ENCODE results near the gene CDK19. TPM values are rescaled to one million over a fixed set of nuclear protein-coding genes. Genes with fewer than 3 reads are reported as not detected.

Gene CDK19
- total RNA-seq, result 10 to 100 TPM; 19.7 to 31.3 TPM
- 10 to 100 TPM; 28.3 to 39.6 TPM for polyA plus RNA-seq (ENCODE audit: insufficient read length in 2 of 2)
- long read RNA-seq, donor 1, full-length matches to known transcripts, result 7 of 15 reads
- long read RNA-seq, donor 1, partial matches to known transcripts, result 8 of 15 reads
- long read RNA-seq, donor 1, other reads (novel, unspliced or antisense), result 0 of 15 reads
- long read RNA-seq, donor 2, full-length matches to known transcripts, result 1 of 1 reads
- long read RNA-seq, donor 2, partial matches to known transcripts, result 0 of 1 reads
- long read RNA-seq, donor 2, other reads (novel, unspliced or antisense), result 0 of 1 reads
- long read RNA-seq, donor 3, result 0 reads
- long read RNA-seq, donor 4, full-length matches to known transcripts, result 3 of 3 reads
- long read RNA-seq, donor 4, partial matches to known transcripts, result 0 of 3 reads
- long read RNA-seq, donor 4, other reads (novel, unspliced or antisense), result 0 of 3 reads

DNA sequence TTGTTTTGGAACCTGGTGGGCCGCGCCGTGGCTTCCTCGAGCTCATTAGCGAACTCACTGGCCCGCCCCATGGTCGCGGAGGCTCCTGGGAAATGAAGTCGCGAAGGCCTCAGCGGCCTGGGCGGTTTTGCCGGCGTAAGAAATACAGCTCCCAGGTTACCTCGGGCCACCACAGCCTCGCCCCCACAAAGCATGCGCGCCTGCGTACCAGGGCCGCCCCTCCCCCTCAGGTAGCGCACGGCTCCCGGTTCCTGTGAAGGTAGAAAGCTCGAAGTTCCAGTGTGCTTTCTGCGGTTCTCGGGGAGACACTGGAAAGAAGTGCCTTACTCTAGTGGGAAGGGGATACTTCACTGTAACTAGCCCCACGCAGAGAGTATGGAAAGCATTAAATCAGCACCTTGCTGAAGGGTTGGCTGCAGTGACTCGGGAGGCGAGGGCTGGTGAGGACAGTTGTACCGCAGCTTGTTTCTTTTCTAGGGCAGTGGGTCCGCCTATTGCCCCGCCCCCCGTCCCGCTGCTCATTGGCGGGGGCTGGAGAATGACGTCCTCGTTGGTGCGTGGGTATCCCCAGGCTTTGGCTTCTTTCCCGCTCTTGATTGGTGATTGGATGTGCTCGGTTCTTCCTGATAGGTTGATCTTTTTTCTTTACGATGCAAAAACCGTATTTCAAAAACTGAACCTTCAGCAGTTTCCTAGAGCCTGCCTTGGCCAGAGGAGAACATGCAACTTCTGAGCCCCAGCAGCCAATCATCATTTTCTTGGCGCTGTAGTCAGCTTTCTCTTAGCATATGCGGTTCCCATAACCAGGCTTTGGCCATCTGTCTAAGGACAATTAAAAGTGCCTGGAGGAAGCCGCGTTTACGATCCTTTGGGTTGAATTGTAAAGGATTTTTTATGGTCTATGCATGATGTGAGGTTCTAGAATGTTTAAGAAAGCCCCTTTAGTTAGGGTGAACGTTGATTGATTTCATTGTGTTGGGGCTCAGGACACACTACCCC, at the start of gene CDK19:
Gene CDK19, minus strand, starts transcription at position 59 of the 999 bp plus-strand sequence. CDS start 333 bp downstream, outside the sequence.
- WGBS (ENCODE audit: insufficient coverage), result under 1% methylated on average over 42 of the region's 48 CpGs

DNA sequence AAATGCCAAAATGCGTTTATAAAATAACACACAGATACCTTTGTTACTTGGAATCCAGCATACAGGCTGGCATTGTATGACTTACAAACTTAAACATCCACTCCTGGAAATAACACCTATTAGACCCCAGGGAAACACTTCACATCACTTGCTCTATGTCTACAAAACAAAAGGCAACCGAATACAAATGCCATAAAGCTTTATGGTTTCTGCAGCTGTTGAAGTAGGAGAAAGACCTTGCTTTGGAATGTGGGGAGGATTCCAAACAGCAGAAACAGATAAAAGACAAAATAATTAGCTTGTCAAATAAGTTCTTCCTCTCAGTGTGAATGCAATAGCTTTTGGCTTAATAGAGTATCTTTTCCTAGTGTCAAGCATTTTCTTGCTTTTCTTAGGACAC, 49.6 kb upstream of the CDK19 start:
- Histone ChIP-seq H3K4me1 (ENCODE audit: control insufficient read depth, insufficient read depth, low read length) (no peaks in the 10 kb centered on the region), H3K4me3 (ENCODE audit: low read depth, low read length) (no peak overlapping the region), H3K27me3 (ENCODE audit: control insufficient read depth, insufficient read depth, low read length) (no peaks in the 10 kb centered on the region), H3K9me3 (ENCODE audit: control insufficient read depth, insufficient read depth, low read length) (no peaks in the 10 kb centered on the region), H3K36me3 (ENCODE audit: control insufficient read depth, insufficient read depth, low read length) (no peaks in the 10 kb centered on the region), H3K27ac (ENCODE audit: low read depth, low read length) (no peak overlapping the region)
- 18% methylated on average over 1 of the region's 2 CpGs for WGBS (ENCODE audit: insufficient coverage)
- peak in 1 of 6 donors; percentile 42 for DNase-seq (ENCODE audit: low read depth in 4 of 6, low spot score in 6 of 6)

More for the DNA sequence above, at the start of gene CDK19:
- H3K36me3 ChIP-seq (ENCODE audit: control insufficient read depth, insufficient read depth, low read length), result no peaks in the 10 kb centered on the region
- H3K4me3 ChIP-seq (ENCODE audit: low read depth, low read length), result peak within 1 kb of the TSS; percentile 91
- H3K27ac ChIP-seq (ENCODE audit: low read depth, low read length), result peak within 1 kb of the TSS; percentile 99
- peak; percentile 94 to 100 (median 96) for DNase-seq (ENCODE audit: low read depth in 4 of 6, low spot score in 6 of 6)
- no peaks in the 10 kb centered on the region for H3K27me3 ChIP-seq (ENCODE audit: control insufficient read depth, insufficient read depth, low read length)
- no peaks in the 10 kb centered on the region for H3K9me3 ChIP-seq (ENCODE audit: control insufficient read depth, insufficient read depth, low read length)
- H3K4me1 ChIP-seq (ENCODE audit: control insufficient read depth, insufficient read depth, low read length), result peaks cover 3% of the 10 kb centered on the region

DNA sequence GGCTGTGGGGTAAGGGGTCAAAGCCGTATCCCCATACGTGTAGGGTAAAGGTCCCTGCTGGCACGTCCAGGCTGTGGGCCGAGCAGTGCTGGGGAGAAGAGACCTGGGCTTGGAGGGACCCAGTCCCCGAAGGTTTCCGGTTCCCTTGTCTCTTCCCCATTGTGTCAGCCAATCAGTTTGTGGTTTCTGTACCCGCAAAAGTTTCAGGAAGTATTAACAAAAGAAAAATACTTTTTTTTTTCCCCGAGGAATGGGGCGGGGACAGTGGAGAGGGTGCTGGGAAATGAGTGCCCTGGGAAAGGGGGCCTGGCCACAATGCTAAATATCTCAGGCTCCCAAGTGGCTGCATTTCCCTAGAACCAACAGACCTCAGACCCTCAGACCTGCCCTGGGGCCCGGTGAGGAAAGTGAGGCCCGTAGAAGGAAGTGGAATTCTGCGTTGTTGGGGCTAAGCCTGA, 44.1 kb upstream of the CDK19 start:
- Histone ChIP-seq H3K4me1 (ENCODE audit: control insufficient read depth, insufficient read depth, low read length) (no peaks in the 10 kb centered on the region), H3K9me3 (ENCODE audit: control insufficient read depth, insufficient read depth, low read length) (no peaks in the 10 kb centered on the region), H3K36me3 (ENCODE audit: control insufficient read depth, insufficient read depth, low read length) (peaks cover 6% of the 10 kb centered on the region), H3K27ac (ENCODE audit: low read depth, low read length) (no peak overlapping the region), H3K4me3 (ENCODE audit: low read depth, low read length) (no peak overlapping the region), H3K27me3 (ENCODE audit: control insufficient read depth, insufficient read depth, low read length) (no peaks in the 10 kb centered on the region)
- 80% methylated on average over 4 of the region's 12 CpGs for WGBS (ENCODE audit: insufficient coverage)
- DNase-seq (ENCODE audit: low read depth in 4 of 6, low spot score in 6 of 6), result no peak

DNA sequence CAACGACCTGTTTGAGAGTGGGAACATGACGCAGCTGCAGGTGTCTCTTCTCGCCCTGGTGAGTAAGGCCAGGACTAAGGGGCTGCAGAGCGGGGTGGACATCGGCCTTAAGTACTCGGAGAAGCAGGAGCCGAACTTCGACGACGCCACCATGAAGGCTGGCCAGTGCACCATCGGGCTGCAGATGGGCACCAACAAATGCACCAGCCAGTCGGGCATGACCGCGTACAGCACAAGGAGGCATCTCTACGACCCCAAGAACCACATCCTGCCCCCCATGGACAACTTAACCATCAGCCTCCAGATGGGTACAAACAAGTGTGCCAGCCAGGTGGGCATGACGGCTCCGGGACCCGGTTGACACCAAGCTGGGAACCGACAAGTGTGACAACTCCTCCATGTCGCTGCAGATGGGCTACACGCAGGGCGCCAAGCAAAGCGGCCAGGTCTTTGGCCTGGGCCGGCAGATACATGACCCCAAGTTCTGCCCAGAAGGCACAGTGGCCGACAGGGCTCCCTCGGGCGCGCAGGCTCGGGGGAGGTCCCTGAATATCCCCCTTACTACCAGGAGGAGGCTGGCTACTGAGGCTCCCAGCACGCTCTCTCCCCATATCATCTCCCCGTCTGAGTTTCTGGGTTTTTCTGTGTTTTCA, 43.4 kb upstream of the CDK19 start:
- H3K36me3 ChIP-seq (ENCODE audit: control insufficient read depth, insufficient read depth, low read length), result peaks cover 6% of the 10 kb centered on the region
- H3K27ac ChIP-seq (ENCODE audit: low read depth, low read length), result no peak overlapping the region
- no peaks in the 10 kb centered on the region for H3K4me1 ChIP-seq (ENCODE audit: control insufficient read depth, insufficient read depth, low read length)
- DNase-seq (ENCODE audit: low read depth in 4 of 6, low spot score in 6 of 6), result no peak
- 93% methylated on average over 31 of the region's 31 CpGs for WGBS (ENCODE audit: insufficient coverage)
- H3K4me3 ChIP-seq (ENCODE audit: low read depth, low read length), result no peak overlapping the region
- no peaks in the 10 kb centered on the region for H3K27me3 ChIP-seq (ENCODE audit: control insufficient read depth, insufficient read depth, low read length)
- H3K9me3 ChIP-seq (ENCODE audit: control insufficient read depth, insufficient read depth, low read length), result no peaks in the 10 kb centered on the region

DNA sequence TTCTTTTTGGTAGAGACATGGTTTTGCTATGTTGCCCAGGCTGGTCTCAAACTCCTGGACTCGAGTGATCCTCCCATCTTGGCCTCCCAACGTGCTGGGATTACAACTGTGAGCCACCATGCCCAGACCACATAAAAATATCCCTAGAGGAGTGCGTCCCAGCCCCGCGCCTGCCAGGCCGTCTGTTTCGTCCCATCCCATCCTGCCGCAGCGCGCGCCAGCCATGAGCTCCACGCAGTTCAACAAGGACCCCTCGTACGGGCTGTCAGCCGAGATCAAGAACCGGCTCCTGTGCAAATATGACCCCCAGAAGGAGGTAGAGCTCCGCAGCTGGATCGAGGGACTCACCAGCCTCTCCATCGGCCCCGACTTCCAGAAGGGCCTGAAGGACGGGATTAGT, 42.7 kb upstream of the CDK19 start:
- Histone ChIP-seq H3K36me3 (ENCODE audit: control insufficient read depth, insufficient read depth, low read length) (peaks cover 6% of the 10 kb centered on the region), H3K27ac (ENCODE audit: low read depth, low read length) (no peak overlapping the region), H3K27me3 (ENCODE audit: control insufficient read depth, insufficient read depth, low read length) (no peaks in the 10 kb centered on the region), H3K4me1 (ENCODE audit: control insufficient read depth, insufficient read depth, low read length) (no peaks in the 10 kb centered on the region), H3K9me3 (ENCODE audit: control insufficient read depth, insufficient read depth, low read length) (no peaks in the 10 kb centered on the region), H3K4me3 (ENCODE audit: low read depth, low read length) (no peak overlapping the region)
- DNase-seq (ENCODE audit: low read depth in 4 of 6, low spot score in 6 of 6), result no peak
- 94% methylated on average over 21 of the region's 21 CpGs for WGBS (ENCODE audit: insufficient coverage)

DNA sequence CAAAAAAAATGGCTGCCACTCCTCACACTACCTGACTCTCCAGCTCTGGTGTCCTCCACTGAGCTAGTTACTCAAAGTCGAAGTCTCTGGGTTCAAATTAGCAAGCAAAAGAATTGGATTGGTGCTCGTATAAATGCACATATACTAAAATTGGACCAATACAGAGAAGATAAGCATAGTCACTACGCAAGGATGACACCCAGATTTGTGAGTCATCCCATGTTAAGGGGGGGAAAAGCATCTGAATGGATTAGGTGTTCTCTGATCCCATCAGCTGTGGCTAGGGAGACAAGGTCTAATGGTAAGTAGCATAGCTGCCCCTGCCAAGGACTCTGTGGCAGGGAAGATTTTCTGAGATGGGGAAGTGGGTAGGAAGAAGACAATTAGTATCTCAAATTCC, 41.0 kb upstream of the CDK19 start:
- H3K27ac ChIP-seq (ENCODE audit: low read depth, low read length), result no peak overlapping the region
- no peaks in the 10 kb centered on the region for H3K4me1 ChIP-seq (ENCODE audit: control insufficient read depth, insufficient read depth, low read length)
- no peaks in the 10 kb centered on the region for H3K9me3 ChIP-seq (ENCODE audit: control insufficient read depth, insufficient read depth, low read length)
- H3K36me3 ChIP-seq (ENCODE audit: control insufficient read depth, insufficient read depth, low read length), result peaks cover 6% of the 10 kb centered on the region
- no peaks in the 10 kb centered on the region for H3K27me3 ChIP-seq (ENCODE audit: control insufficient read depth, insufficient read depth, low read length)
- no peak for DNase-seq (ENCODE audit: low read depth in 4 of 6, low spot score in 6 of 6)
- H3K4me3 ChIP-seq (ENCODE audit: low read depth, low read length), result no peak overlapping the region
- WGBS (ENCODE audit: insufficient coverage), result no CpG with 5 or more reads among the region's 3 CpGs

DNA sequence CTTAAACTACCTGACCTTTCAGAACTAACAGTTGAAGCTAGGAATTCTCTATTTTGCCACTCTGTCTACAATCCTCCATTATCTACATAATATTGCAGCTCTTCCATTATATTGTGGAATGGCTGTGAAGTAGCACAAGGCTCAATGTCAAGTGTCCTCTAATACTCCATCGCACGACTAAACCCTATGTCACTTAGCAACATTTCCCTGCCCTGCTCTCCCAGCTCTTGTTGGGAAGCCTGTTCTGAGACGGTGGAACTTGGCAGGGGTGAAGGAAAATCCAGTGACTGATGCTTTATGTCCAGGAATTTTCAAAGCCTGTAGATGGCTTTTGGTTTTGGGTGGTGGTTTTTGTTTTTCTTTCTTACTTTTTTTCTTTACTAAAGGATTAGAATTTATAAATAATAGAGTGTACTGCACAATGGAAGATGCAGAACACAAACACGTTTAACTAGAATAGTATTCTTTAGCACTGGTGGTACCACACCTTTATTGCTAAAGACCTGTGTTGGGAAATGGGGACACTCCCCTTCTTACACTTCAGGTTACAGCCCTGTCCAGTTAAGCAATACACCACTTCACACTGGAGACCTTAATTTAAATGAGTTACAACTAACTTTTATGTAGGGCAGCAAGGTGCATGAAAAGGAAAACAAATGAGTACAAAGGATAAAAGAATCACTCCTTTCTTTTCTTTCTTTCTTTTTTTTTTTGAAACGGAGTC, 38.6 kb upstream of the CDK19 start:
- no peak overlapping the region for H3K4me3 ChIP-seq (ENCODE audit: low read depth, low read length)
- WGBS (ENCODE audit: insufficient coverage), result no CpG with 5 or more reads among the region's 5 CpGs

DNA sequence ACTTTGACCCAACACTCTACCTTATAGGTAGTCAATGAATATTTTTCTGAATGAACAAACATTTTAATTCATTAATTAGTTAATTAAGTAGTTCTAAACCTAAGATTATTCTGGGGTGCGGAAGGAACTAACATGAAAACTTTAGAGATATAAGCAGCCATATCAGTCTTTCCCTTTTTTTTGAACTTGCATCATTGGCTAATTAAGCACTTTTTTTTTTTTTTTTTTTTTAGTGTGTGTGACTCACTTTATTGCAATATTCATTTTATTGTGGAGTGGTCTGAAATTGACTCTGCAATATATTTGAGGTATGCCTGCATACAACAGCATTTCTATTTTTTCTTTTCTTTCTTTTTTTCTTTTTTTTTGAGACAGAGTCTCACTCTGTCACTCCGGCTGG, 37.5 kb upstream of the CDK19 start:
- Histone ChIP-seq H3K27ac (ENCODE audit: low read depth, low read length) (no peak overlapping the region), H3K27me3 (ENCODE audit: control insufficient read depth, insufficient read depth, low read length) (no peaks in the 10 kb centered on the region), H3K36me3 (ENCODE audit: control insufficient read depth, insufficient read depth, low read length) (no peaks in the 10 kb centered on the region), H3K4me1 (ENCODE audit: control insufficient read depth, insufficient read depth, low read length) (no peaks in the 10 kb centered on the region), H3K9me3 (ENCODE audit: control insufficient read depth, insufficient read depth, low read length) (no peaks in the 10 kb centered on the region), H3K4me3 (ENCODE audit: low read depth, low read length) (no peak overlapping the region)
- 100% methylated on average over 1 of the region's 2 CpGs for WGBS (ENCODE audit: insufficient coverage)
- DNase-seq (ENCODE audit: low read depth in 4 of 6, low spot score in 6 of 6), result no peak

More for the DNA sequence above, 38.6 kb upstream of the CDK19 start:
- Histone ChIP-seq H3K27me3 (ENCODE audit: control insufficient read depth, insufficient read depth, low read length) (no peaks in the 10 kb centered on the region), H3K27ac (ENCODE audit: low read depth, low read length) (no peak overlapping the region), H3K36me3 (ENCODE audit: control insufficient read depth, insufficient read depth, low read length) (peaks cover 5% of the 10 kb centered on the region), H3K4me1 (ENCODE audit: control insufficient read depth, insufficient read depth, low read length) (no peaks in the 10 kb centered on the region), H3K9me3 (ENCODE audit: control insufficient read depth, insufficient read depth, low read length) (no peaks in the 10 kb centered on the region)
- no peak for DNase-seq (ENCODE audit: low read depth in 4 of 6, low spot score in 6 of 6)

Measured in spinal cord (tissue), 10 donors.